Body of pancreas (tissue), 4 donors: ENCODE measurements around the gene CDKL1. TPM values are rescaled to one million over a fixed set of nuclear protein-coding genes. Genes with fewer than 3 reads are reported as not detected.

Source experiments
- ATAC-seq: fragments of 150-250 bp; one replicate; pipeline ENCODE4 v1.9.1; 2016
- DNase-seq, 4 donors: peaks; one replicate each; pipeline ENCODE4 v3.0.0-alpha.2; 2019
- H3K27ac ChIP-seq, 4 donors: fragments of 200-600 bp; sonication (generic); 1 replicate in 3 of 4; 2 replicates in 1 of 4; pipeline versions ENCODE4 v1.5.1 to v1.6.1; 2016 to 2019; ENCODE audit warnings: mild to moderate bottlenecking in 1 of 4, mixed read lengths in 1 of 4, moderate library complexity in 1 of 4
- H3K27me3 ChIP-seq, 2 donors: fragments of 200-600 bp; sonication (generic); one replicate each; pipeline ENCODE4 v1.6.0; 2016; ENCODE audit warnings: mild to moderate bottlenecking in 1 of 2
- H3K36me3 ChIP-seq, 2 donors: fragments of 200-600 bp; sonication (generic); replicated peaks in 1 of 2; 2 replicates each; pipeline ENCODE4 v1.5.1; 2016; ENCODE audit warnings: low read depth in 2 of 2; ENCODE audit not compliant: insufficient read depth in 1 of 2
- H3K4me1 ChIP-seq: fragments of 200-600 bp; sonication (generic); one replicate; pipeline ENCODE4 v1.6.0; 2016
- H3K4me3 ChIP-seq, 2 donors: fragments of 200-600 bp; sonication (generic); 1 replicate in 1 of 2; 2 replicates in 1 of 2; pipeline ENCODE4 v1.5.1; 2016 to 2019
- H3K9me3 ChIP-seq, 3 donors: fragments of 200-600 bp; sonication (generic); 1 replicate in 2 of 3; 2 replicates in 1 of 3; pipeline ENCODE4 v1.5.1; 2016
- CTCF ChIP-seq, 7 experiments: fragments of 450-650 bp in 4 of 7; fragments of 200-600 bp in 3 of 7; sonication (generic) in 3 of 7; IDR thresholded peaks; one replicate each; pipeline ENCODE4 v1.5.1; 2016 to 2019; ENCODE audit warnings: antibody characterized with exemption in 7 of 7
- POLR2A ChIP-seq, 3 donors: fragments of 450-650 bp; IDR thresholded peaks; one replicate each; pipeline ENCODE4 v1.6.1; 2016; ENCODE audit warnings: antibody characterized with exemption in 3 of 3, mild to moderate bottlenecking in 2 of 3
- WGBS, 2 donors: methylation state at CpG; one replicate each; pipeline ENCODE4 v1.1.5; 2017; 5-methylcytosine and 5-hydroxymethylcytosine counted together
- intact Hi-C: fragments of 100-400 bp; cut with DNase I; formaldehyde crosslinking; loops from one replicate; pipeline ENCODE4 v1.15.1; 2023
- total RNA-seq, 2 donors: library from RNA; depleted of rRNA; stranded (reverse); fragments of >200 nt; gene quantifications; one replicate each; pipeline ENCODE4 v1.1.0, GENCODE V29; 2016

The CDKL1 gene
- total RNA-seq, 2 donors from 2014 or later, result 6.2 to 7.3 TPM

GRCh38 chr14:50355692-50356091 lies 41.0 kb downstream of the CDKL1 start:
- H3K4me3 ChIP-seq, result no peak overlapping the region
- H3K36me3 ChIP-seq, result no peaks in the 10 kb centered on the region
- TF ChIP-seq CTCF (IDR thresholded peaks at IDR 0.05), result no peak
- no peak for TF ChIP-seq POLR2A (IDR thresholded peaks at IDR 0.05)
- ATAC-seq (no peak), DNase-seq (no peak)
- no peaks in the 10 kb centered on the region for H3K27me3 ChIP-seq
- H3K9me3 ChIP-seq, result no peaks in the 10 kb centered on the region
- H3K27ac ChIP-seq, result no peak overlapping the region
- H3K4me1 ChIP-seq, result peaks cover 7% of the 10 kb centered on the region
- intact Hi-C loops, result no loop called here
- 86 to 89% methylated on average over 1 of the region's 1 CpG for WGBS, 2 donors

GRCh38 chr14:50354527-50354926 lies 42.2 kb downstream of the CDKL1 start:
- intact Hi-C loops, result no loop called here
- no peaks in the 10 kb centered on the region for H3K9me3 ChIP-seq
- peaks cover under 1% of the 10 kb centered on the region for H3K4me1 ChIP-seq
- no peaks in the 10 kb centered on the region for H3K36me3 ChIP-seq
- H3K4me3 ChIP-seq, result no peak overlapping the region
- no peak for TF ChIP-seq CTCF (IDR thresholded peaks at IDR 0.05)
- TF ChIP-seq POLR2A (IDR thresholded peaks at IDR 0.05), result no peak
- WGBS, 2 donors, result 0 to 83% methylated on average over 1 of the region's 1 CpG
- DNase-seq, result no peak
- no peaks in the 10 kb centered on the region for H3K27me3 ChIP-seq
- H3K27ac ChIP-seq, result no peak overlapping the region
- ATAC-seq, result no peak

GRCh38 chr14:50353126-50353525 lies 43.6 kb downstream of the CDKL1 start:
- intact Hi-C loops, result no loop called here
- Histone ChIP-seq H3K27ac (no peak overlapping the region), H3K4me3 (no peak overlapping the region), H3K9me3 (no peaks in the 10 kb centered on the region), H3K36me3 (no peaks in the 10 kb centered on the region), H3K4me1 (no peaks in the 10 kb centered on the region), H3K27me3 (no peaks in the 10 kb centered on the region)
- DNase-seq, result no peak
- TF ChIP-seq POLR2A (IDR thresholded peaks at IDR 0.05), result no peak
- 76 to 80% methylated on average over 4 of the region's 4 CpGs for WGBS, 2 donors
- no peak for ATAC-seq

GRCh38 chr14:50352584-50352983 lies 44.1 kb downstream of the CDKL1 start:
- Histone ChIP-seq H3K4me3 (no peak overlapping the region), H3K36me3 (no peaks in the 10 kb centered on the region), H3K27ac (no peak overlapping the region), H3K27me3 (no peaks in the 10 kb centered on the region), H3K9me3 (no peaks in the 10 kb centered on the region), H3K4me1 (peaks cover 2% of the 10 kb centered on the region)
- DNase-seq, result no peak
- no peak for ATAC-seq
- TF ChIP-seq CTCF (IDR thresholded peaks at IDR 0.05), result no peak
- no peak for TF ChIP-seq POLR2A (IDR thresholded peaks at IDR 0.05)
- intact Hi-C loops, result no loop called here
- 82 to 84% methylated on average over 4 of the region's 4 CpGs for WGBS, 2 donors

- Histone ChIP-seq H3K9me3 (no peaks in the 10 kb centered on the region), H3K36me3 (no peaks in the 10 kb centered on the region), H3K4me1 (peaks cover 5% of the 10 kb centered on the region), H3K27ac (no peak overlapping the region), H3K4me3 (no peak overlapping the region), H3K27me3 (no peaks in the 10 kb centered on the region)
- WGBS, 2 donors, result 79 to 89% methylated on average over 2 of the region's 2 CpGs
- DNase-seq (no peak), ATAC-seq (no peak)
- TF ChIP-seq POLR2A (IDR thresholded peaks at IDR 0.05) (no peak), CTCF (IDR thresholded peaks at IDR 0.05) (no peak)
- intact Hi-C loops, result no loop called here
Measured at GRCh38 chr14:50350975-50351374, 45.7 kb downstream of the CDKL1 start.
